ENCODE measurements around the gene ZFHX3. TPM values are rescaled to one million over a fixed set of nuclear protein-coding genes. Genes with fewer than 3 reads are reported as not detected.

The ZFHX3 gene
- total and polyA plus RNA-seq, 9 of the 15 experiments (the other 6 are each of a cell fraction or from before 2014, with no cell fraction given), result 0.01 to 0.23 (median 0.06) TPM; not detected in 4

DNA sequence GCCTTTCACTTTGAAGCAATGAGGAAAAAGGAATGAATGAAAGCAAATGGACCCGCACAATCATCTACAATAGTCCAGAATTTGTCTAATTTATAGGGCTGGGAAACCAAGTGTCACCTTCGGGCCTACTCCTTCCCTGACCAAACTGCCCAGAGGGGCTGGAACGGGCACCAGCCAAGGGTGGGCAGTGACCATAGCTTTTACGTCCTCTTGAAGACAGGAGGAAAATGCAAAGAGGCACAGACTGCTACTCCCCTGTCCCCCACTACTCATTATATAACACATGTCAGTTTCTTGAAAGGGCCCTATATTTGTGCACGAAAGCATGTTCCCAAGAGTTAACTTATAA, 122.3 kb downstream of the ZFHX3 start:
- Histone ChIP-seq H3K9me3 (replicated peaks; ENCODE audit: control insufficient read depth, insufficient read depth, low read depth, low read length) (no peaks in the 10 kb centered on the region), H3K9me1 (ENCODE audit: control insufficient read depth, insufficient read depth, low read length) (no peaks in the 10 kb centered on the region), H3K4me1 (replicated peaks in 1 of 2; ENCODE audit: control insufficient read depth in 2 of 2, insufficient read depth in 2 of 2, low read length in 2 of 2) (peaks cover 0 to 3% of the 10 kb centered on the region in 2 experiments; a peak in 1 of 5 replicates), H3K4me3 (no peak overlapping the region), H3K27ac (ENCODE audit: extremely low read depth, low read depth, low read length) (no peak overlapping the region), H3K36me3 (ENCODE audit: control insufficient read depth, insufficient read depth, low read length) (no peaks in the 10 kb centered on the region), H3K4me2 (ENCODE audit: insufficient read depth, low read length) (no peak overlapping the region), H3K27me3 (ENCODE audit: control insufficient read depth in 2 of 2, insufficient read depth in 2 of 2, low read length in 2 of 2) (peaks cover 9 to 52% of the 10 kb centered on the region in 2 experiments; a peak in 4 of 5 replicates), H4K20me1 (replicated peaks; ENCODE audit: control insufficient read depth, insufficient read depth, low read length) (no peaks in the 10 kb centered on the region; the same call in 1 of the 2 replicates), H3K9ac (ENCODE audit: insufficient read depth in 1 of 2, low read depth in 2 of 2, low read length in 2 of 2) (no peak overlapping the region), H2AFZ (ENCODE audit: low read depth, low read length) (no peak overlapping the region), H3K79me2 (ENCODE audit: control insufficient read depth, insufficient read depth, low read length) (no peaks in the 10 kb centered on the region)
- ATAC-seq (no peak), DNase-seq (ENCODE audit: extremely low read depth in 1 of 4, low spot score in 3 of 4) (no peak), FAIRE-seq (no peak)
- POLR2A ChIA-PET, result no interaction called here
- in situ Hi-C loops (cut with MboI), result no loop called here
- CTCF ChIA-PET (ENCODE audit: low intra/inter-chr PET ratio), result no interaction called here
- TF ChIP-seq, protein P1, sequence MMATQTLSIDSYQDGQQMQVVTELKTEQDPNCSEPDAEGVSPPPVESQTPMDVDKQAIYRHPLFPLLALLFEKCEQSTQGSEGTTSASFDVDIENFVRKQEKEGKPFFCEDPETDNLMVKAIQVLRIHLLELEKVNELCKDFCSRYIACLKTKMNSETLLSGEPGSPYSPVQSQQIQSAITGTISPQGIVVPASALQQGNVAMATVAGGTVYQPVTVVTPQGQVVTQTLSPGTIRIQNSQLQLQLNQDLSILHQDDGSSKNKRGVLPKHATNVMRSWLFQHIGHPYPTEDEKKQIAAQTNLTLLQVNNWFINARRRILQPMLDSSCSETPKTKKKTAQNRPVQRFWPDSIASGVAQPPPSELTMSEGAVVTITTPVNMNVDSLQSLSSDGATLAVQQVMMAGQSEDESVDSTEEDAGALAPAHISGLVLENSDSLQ (IDR thresholded peaks at IDR 0.05), result no peak
- TF ChIP-seq, protein P2, sequence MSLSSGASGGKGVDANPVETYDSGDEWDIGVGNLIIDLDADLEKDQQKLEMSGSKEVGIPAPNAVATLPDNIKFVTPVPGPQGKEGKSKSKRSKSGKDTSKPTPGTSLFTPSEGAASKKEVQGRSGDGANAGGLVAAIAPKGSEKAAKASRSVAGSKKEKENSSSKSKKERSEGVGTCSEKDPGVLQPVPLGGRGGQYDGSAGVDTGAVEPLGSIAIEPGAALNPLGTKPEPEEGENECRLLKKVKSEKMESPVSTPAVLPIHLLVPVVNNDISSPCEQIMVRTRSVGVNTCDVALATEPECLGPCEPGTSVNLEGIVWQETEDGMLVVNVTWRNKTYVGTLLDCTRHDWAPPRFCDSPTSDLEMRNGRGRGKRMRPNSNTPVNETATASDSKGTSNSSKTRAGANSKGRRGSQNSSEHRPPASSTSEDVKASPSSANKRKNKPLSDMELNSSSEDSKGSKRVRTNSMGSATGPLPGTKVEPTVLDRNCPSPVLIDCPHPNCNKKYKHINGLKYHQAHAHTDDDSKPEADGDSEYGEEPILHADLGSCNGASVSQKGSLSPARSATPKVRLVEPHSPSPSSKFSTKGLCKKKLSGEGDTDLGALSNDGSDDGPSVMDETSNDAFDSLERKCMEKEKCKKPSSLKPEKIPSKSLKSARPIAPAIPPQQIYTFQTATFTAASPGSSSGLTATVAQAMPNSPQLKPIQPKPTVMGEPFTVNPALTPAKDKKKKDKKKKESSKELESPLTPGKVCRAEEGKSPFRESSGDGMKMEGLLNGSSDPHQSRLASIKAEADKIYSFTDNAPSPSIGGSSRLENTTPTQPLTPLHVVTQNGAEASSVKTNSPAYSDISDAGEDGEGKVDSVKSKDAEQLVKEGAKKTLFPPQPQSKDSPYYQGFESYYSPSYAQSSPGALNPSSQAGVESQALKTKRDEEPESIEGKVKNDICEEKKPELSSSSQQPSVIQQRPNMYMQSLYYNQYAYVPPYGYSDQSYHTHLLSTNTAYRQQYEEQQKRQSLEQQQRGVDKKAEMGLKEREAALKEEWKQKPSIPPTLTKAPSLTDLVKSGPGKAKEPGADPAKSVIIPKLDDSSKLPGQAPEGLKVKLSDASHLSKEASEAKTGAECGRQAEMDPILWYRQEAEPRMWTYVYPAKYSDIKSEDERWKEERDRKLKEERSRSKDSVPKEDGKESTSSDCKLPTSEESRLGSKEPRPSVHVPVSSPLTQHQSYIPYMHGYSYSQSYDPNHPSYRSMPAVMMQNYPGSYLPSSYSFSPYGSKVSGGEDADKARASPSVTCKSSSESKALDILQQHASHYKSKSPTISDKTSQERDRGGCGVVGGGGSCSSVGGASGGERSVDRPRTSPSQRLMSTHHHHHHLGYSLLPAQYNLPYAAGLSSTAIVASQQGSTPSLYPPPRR (CRISPR knock-in tag; IDR thresholded peaks at IDR 0.05; ENCODE audit: borderline replicate concordance), result no peak
- TF ChIP-seq HDAC6 (IDR thresholded peaks at IDR 0.05; ENCODE audit: low read depth, low read length) (no peak), IFI16 (CRISPR knock-in tag; IDR thresholded peaks at IDR 0.05) (no peak), ZNF76 (CRISPR knock-in tag; IDR thresholded peaks at IDR 0.05; ENCODE audit: borderline replicate concordance) (no peak)
- TF ChIP-seq, protein P3, sequence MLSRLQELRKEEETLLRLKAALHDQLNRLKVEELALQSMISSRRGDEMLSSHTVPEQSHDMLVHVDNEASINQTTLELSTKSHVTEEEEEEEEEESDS (CRISPR knock-in tag; IDR thresholded peaks at IDR 0.05), result no peak
- TF ChIP-seq, protein P4, sequence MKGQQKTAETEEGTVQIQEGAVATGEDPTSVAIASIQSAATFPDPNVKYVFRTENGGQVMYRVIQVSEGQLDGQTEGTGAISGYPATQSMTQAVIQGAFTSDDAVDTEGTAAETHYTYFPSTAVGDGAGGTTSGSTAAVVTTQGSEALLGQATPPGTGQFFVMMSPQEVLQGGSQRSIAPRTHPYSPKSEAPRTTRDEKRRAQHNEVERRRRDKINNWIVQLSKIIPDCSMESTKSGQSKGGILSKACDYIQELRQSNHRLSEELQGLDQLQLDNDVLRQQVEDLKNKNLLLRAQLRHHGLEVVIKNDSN (CRISPR knock-in tag; IDR thresholded peaks at IDR 0.05), result no peak
- intact Hi-C loops (cut with micrococcal nuclease), result no loop called here
- WGBS (ENCODE audit: insufficient coverage, low coverage, missing lambda C conversion rate), result 2% methylated on average over 5 of the region's 5 CpGs
- BruUV-seq (replicated peaks), result no TSS peak

Measured in K562 (cell line).